HepG2 (cell line): ENCODE data around the gene DPY30. TPM values are rescaled to one million over a fixed set of nuclear protein-coding genes. Genes with fewer than 3 reads are reported as not detected.

ENCODE experiments used
- CERS6 ChIP-seq: sonication (generic); formaldehyde crosslinking; IDR thresholded peaks from 2 replicates; pipeline ENCODE4 v1.5.0; 2020; ENCODE audit warnings: missing genetic modification reagents
- CTCF ChIP-seq: sonication (generic); formaldehyde crosslinking; IDR thresholded peaks from 2 replicates; pipeline ENCODE4 v1.5.0; 2020; ENCODE audit warnings: mild to moderate bottlenecking, missing genetic modification reagents, moderate library complexity
- FOXA3 ChIP-seq: IDR thresholded peaks from 2 replicates; pipeline ENCODE4 v1.6.1; 2016; ENCODE audit warnings: missing genetic modification reagents, missing compliant biosample characterization
- GABPB1 ChIP-seq: IDR thresholded peaks from 2 replicates; pipeline ENCODE4 v1.6.1; 2016; ENCODE audit warnings: mild to moderate bottlenecking, missing genetic modification reagents, moderate library complexity, missing compliant biosample characterization
- HNF1A ChIP-seq, 2 experiments: sonication (generic) in 1 of 2; formaldehyde crosslinking in 1 of 2; IDR thresholded peaks; 2 replicates each; pipeline versions ENCODE4 v1.4.0 to v1.6.1; 2016 to 2020; ENCODE audit warnings: borderline replicate concordance in 1 of 2, low read depth in 1 of 2, mild to moderate bottlenecking in 1 of 2, missing genetic modification reagents in 1 of 2
- RNF219 ChIP-seq: sonication (generic); formaldehyde crosslinking; IDR thresholded peaks from 2 replicates; pipeline ENCODE4 v1.5.0; 2020; ENCODE audit warnings: mild to moderate bottlenecking, missing genetic modification reagents
- TRIM22 ChIP-seq: fragments of 450-650 bp; IDR thresholded peaks from 2 replicates; pipeline ENCODE4 v1.6.1; 2017
- ZFP91 ChIP-seq: sonication (generic); formaldehyde crosslinking; IDR thresholded peaks from 2 replicates; pipeline ENCODE4 v1.9.0; 2022; ENCODE audit warnings: missing genetic modification reagents, mild to moderate bottlenecking, borderline replicate concordance
- ZNF225 ChIP-seq: sonication (generic); formaldehyde crosslinking; IDR thresholded peaks from 2 replicates; pipeline ENCODE4 v1.4.0; 2020; ENCODE audit warnings: mild to moderate bottlenecking, missing genetic modification reagents
- ZNF546 ChIP-seq: sonication (generic); formaldehyde crosslinking; conservative IDR thresholded peaks from 2 replicates; pipeline ENCODE4 v1.8.1; 2023; ENCODE audit warnings: mild to moderate bottlenecking, missing genetic modification reagents
- ZNF607 ChIP-seq: sonication (generic); formaldehyde crosslinking; IDR thresholded peaks from 2 replicates; pipeline ENCODE4 v1.5.1; 2020; ENCODE audit warnings: missing genetic modification reagents, mild to moderate bottlenecking, borderline replicate concordance
- ZNF839 ChIP-seq: sonication (generic); formaldehyde crosslinking; IDR thresholded peaks from 2 replicates; pipeline ENCODE4 v1.4.0; 2020; ENCODE audit warnings: missing genetic modification reagents, mild to moderate bottlenecking, borderline replicate concordance
- ZNF883 ChIP-seq: sonication (generic); formaldehyde crosslinking; IDR thresholded peaks from 2 replicates; pipeline ENCODE4 v1.5.1; 2020; ENCODE audit warnings: mild to moderate bottlenecking, missing genetic modification reagents; ENCODE audit errors: not compliant biosample characterization
- polyA plus RNA-seq, 8 experiments: library from polyadenylated mRNA; depleted of rRNA in 3 of 8; stranded (reverse) in 7 of 8; unstranded in 1 of 8; fragments of >200 nt; fragmentation: Illumina TruSeq in 4 of 8; extraction: Trizol in 4 of 8; gene quantifications; 2 replicates each; pipeline versions ENCODE4 v1.2.1 to v1.2.3, GENCODE V29; 2011 to 2016; ENCODE audit warnings: low read depth in 4 of 8, missing spikeins in 1 of 8, mixed read lengths in 1 of 8; ENCODE audit not compliant: insufficient read depth in 1 of 8
- total RNA-seq, 5 experiments: library from RNA; depleted of rRNA; stranded (reverse); fragments of >200 nt; fragmentation: Illumina TruSeq; extraction: Trizol; gene quantifications; 2 replicates each; pipeline ENCODE4 v1.2.3, GENCODE V29; 2016; ENCODE audit warnings: low read depth in 1 of 5

The DPY30 gene
- total and polyA plus RNA-seq, 2 of the 13 experiments (the other 11 are each of a cell fraction or from before 2014, with no cell fraction given), result 98.1 to 118 TPM

GRCh38 chr2:32009516-32010256 is 29.9 kb downstream of the DPY30 start (continued):
- TF ChIP-seq ZNF883 (CRISPR knock-in tag) (peak; percentile 72), ZNF546 (CRISPR knock-in tag) (peak; percentile 10; the same call in 1 of the 2 replicates), HNF1A (IDR thresholded peaks at IDR 0.05; ENCODE audit: low read depth) (no peak), HNF1A (CRISPR knock-in tag; IDR thresholded peaks at IDR 0.05; ENCODE audit: borderline replicate concordance) (no peak), CTCF (CRISPR knock-in tag) (0 out of 2 replicates have a peak, but pooled peaks have one; percentile 7), ZNF607 (CRISPR knock-in tag) (no peak), GABPB1 (CRISPR knock-in tag) (peak; percentile 53; the same call in 1 of the 2 replicates), ZNF839 (CRISPR knock-in tag) (0 out of 2 replicates have a peak, but pooled peaks have one; percentile 73), ZNF225 (CRISPR knock-in tag) (0 out of 2 replicates have a peak, but pooled peaks have one; percentile 27), TRIM22 (no peak), ZFP91 (CRISPR knock-in tag) (peak; percentile 76), RNF219 (CRISPR knock-in tag) (no peak; the same call in 1 of the 2 replicates), FOXA3 (CRISPR knock-in tag) (no peak), CERS6 (CRISPR knock-in tag) (no peak)
